ENCODE results near the gene NRDC. TPM values are rescaled to one million over a fixed set of nuclear protein-coding genes. Genes with fewer than 3 reads are reported as not detected.

Gene NRDC
- total RNA-seq, 1 donor from 2014 or later, result 37.9 TPM

GRCh38 chr1:51761351-51761750 is 117.2 kb downstream of the NRDC start:
- DNase-seq (ENCODE audit: low read depth in 2 of 2), result no peak

GRCh38 chr1:51760872-51761271 is 117.7 kb downstream of the NRDC start:
- DNase-seq (ENCODE audit: low read depth in 2 of 2), result peak; percentile 49 to 53

GRCh38 chr1:51758310-51758709 is 120.2 kb downstream of the NRDC start:
- no peak for DNase-seq (ENCODE audit: low read depth in 2 of 2)

GRCh38 chr1:51756290-51756689 is 122.2 kb downstream of the NRDC start:
- DNase-seq (ENCODE audit: low read depth in 2 of 2), result no peak

GRCh38 chr1:51755437-51755836 is 123.1 kb downstream of the NRDC start:
- no peak for DNase-seq (ENCODE audit: low read depth in 2 of 2)

GRCh38 chr1:51754666-51755065 is 123.9 kb downstream of the NRDC start:
- no peak for DNase-seq (ENCODE audit: low read depth in 2 of 2)

GRCh38 chr1:51753969-51754368 is 124.6 kb downstream of the NRDC start:
- DNase-seq (ENCODE audit: low read depth in 2 of 2), result no peak

- no peak for DNase-seq (ENCODE audit: low read depth in 2 of 2)
Measured at GRCh38 chr1:51752073-51752948, 126.2 kb downstream of the NRDC start.

- peak; percentile 15 to 19 for DNase-seq (ENCODE audit: low read depth in 2 of 2)
Measured at GRCh38 chr1:51750729-51751128, 127.8 kb downstream of the NRDC start.

GRCh38 chr1:51750218-51750617 is 128.3 kb downstream of the NRDC start:
- peak; percentile 83 to 89 for DNase-seq (ENCODE audit: low read depth in 2 of 2)

GRCh38 chr1:51749151-51749550 is 129.4 kb downstream of the NRDC start:
- no peak for DNase-seq (ENCODE audit: low read depth in 2 of 2)

GRCh38 chr1:51745304-51745570 is 133.3 kb downstream of the NRDC start:
- DNase-seq (ENCODE audit: low read depth in 2 of 2), result no peak

GRCh38 chr1:51744506-51745303 is 133.8 kb downstream of the NRDC start:
- DNase-seq (ENCODE audit: low read depth in 2 of 2), result no peak

GRCh38 chr1:51741121-51741681 is 137.3 kb downstream of the NRDC start:
- DNase-seq (ENCODE audit: low read depth in 2 of 2), result no peak

GRCh38 chr1:51740652-51741051 is 137.9 kb downstream of the NRDC start:
- DNase-seq (ENCODE audit: low read depth in 2 of 2), result peak in 1 of 2 donors; percentile 56

Other genes with a start within 250 kb of the NRDC start
- 1.2 and 6.8 TPM in 2 replicates for gene RAB3B, start 112.0 kb upstream of the NRDC start, total RNA-seq
- gene KTI12, start 155.1 kb upstream of the NRDC start, total RNA-seq, result 6.3 and 9.7 TPM in 2 replicates
- gene TXNDC12, start 176.5 kb upstream of the NRDC start, total RNA-seq, result 15.9 and 24.6 TPM in 2 replicates
- 22.0 and 28.1 TPM in 2 replicates for gene BTF3L4, start 177.6 kb upstream of the NRDC start, total RNA-seq